ENCODE data around the gene OTUB1. TPM values are rescaled to one million over a fixed set of nuclear protein-coding genes. Genes with fewer than 3 reads are reported as not detected.

Gene OTUB1
- polyA plus RNA-seq, 3 donors = 35.3 to 62.4 (median 50.5) TPM

Other genes starting within 250 kb of the OTUB1 start
- 10 to 100 TPM in 2 of 3 donors, 1 to 10 TPM in 1; 3.9 to 13.8 (median 12.7) TPM for gene ZFTA, start 217.7 kb upstream of the OTUB1 start, polyA plus RNA-seq
- gene SPINDOC, start 173.0 kb upstream of the OTUB1 start, polyA plus RNA-seq = 10 to 100 TPM in 1 of 3 donors, 1 to 10 TPM in 2; 2.5 to 10.7 (median 9.7) TPM
- gene MARK2, start 147.3 kb upstream of the OTUB1 start, polyA plus RNA-seq = 10 to 100 TPM; 13.4 to 15.0 (median 14.2) TPM
- under 1 TPM; 0.27 to 0.59 (median 0.56) TPM for gene RCOR2, start 69.3 kb upstream of the OTUB1 start, polyA plus RNA-seq
- 10 to 100 TPM in 1 of 3 donors, 1 to 10 TPM in 2; 6.7 to 13.9 (median 7.6) TPM for gene NAA40, start 47.4 kb upstream of the OTUB1 start, polyA plus RNA-seq
- gene COX8A, start 11.8 kb upstream of the OTUB1 start, polyA plus RNA-seq = 100 to 1,000 TPM; 348 to 933 (median 669) TPM
- gene FLRT1, start 49.5 kb downstream of the OTUB1 start, polyA plus RNA-seq = under 1 TPM; 0.10 to 0.14 (median 0.11) TPM
- gene MACROD1, start 179.7 kb downstream of the OTUB1 start, polyA plus RNA-seq = 10 to 100 TPM; 27.6 to 66.7 (median 38.7) TPM
- 10 to 100 TPM; 30.0 to 65.6 (median 46.3) TPM for gene STIP1, start 199.7 kb downstream of the OTUB1 start, polyA plus RNA-seq
- 10 to 100 TPM in 2 of 3 donors, 1 to 10 TPM in 1; 5.6 to 39.9 (median 26.7) TPM for gene FERMT3, start 220.3 kb downstream of the OTUB1 start, polyA plus RNA-seq
- 10 to 100 TPM; 42.2 to 61.3 (median 46.7) TPM for gene TRPT1, start 239.7 kb downstream of the OTUB1 start, polyA plus RNA-seq
- gene NUDT22, start 239.8 kb downstream of the OTUB1 start, polyA plus RNA-seq = 10 to 100 TPM; 42.5 to 51.3 (median 49.4) TPM
- gene DNAJC4, start 244.1 kb downstream of the OTUB1 start, polyA plus RNA-seq = 10 to 100 TPM; 34.4 to 47.0 (median 42.8) TPM
- gene VEGFB, start 248.1 kb downstream of the OTUB1 start, polyA plus RNA-seq = 100 to 1,000 TPM in 2 of 3 donors, 10 to 100 TPM in 1; 53.2 to 327 (median 249) TPM

All from adipose tissue (tissue), 3 donors.